VCaP (cell line): Measurements from ENCODE around the gene PRICKLE2.

Experiments
- H3K27ac ChIP-seq: fragments of 450-650 bp; 2 replicates; pipeline ENCODE4 v1.5.1; 2017
- CTCF ChIP-seq: fragments of 450-650 bp; conservative IDR thresholded peaks from 2 replicates; pipeline ENCODE4 v1.5.1; 2017; ENCODE audit warnings: mild to moderate bottlenecking, moderate library complexity

PRICKLE2 gene

GRCh38 chr3:64238971-64239667 is 13.9 kb upstream of the PRICKLE2 start:
- H3K27ac ChIP-seq, result no peak overlapping the region

GRCh38 chr3:64237083-64237482 is 11.8 kb upstream of the PRICKLE2 start:
- TF ChIP-seq CTCF, result no peak
- no peak overlapping the region for H3K27ac ChIP-seq

More at GRCh38 chr3:64238971-64239667, 13.9 kb upstream of the PRICKLE2 start:
- no peak for TF ChIP-seq CTCF

GRCh38 chr3:64235605-64236004 is 10.3 kb upstream of the PRICKLE2 start:
- no peak overlapping the region for H3K27ac ChIP-seq
- TF ChIP-seq CTCF, result no peak

- no peak overlapping the region for H3K27ac ChIP-seq
- TF ChIP-seq CTCF, result no peak
Measured at GRCh38 chr3:64234571-64234970, 9.3 kb upstream of the PRICKLE2 start.

GRCh38 chr3:64232821-64233220 is 7.6 kb upstream of the PRICKLE2 start:
- no peak overlapping the region for H3K27ac ChIP-seq
- TF ChIP-seq CTCF, result no peak

GRCh38 chr3:64229903-64230302 is 4.6 kb upstream of the PRICKLE2 start:
- H3K27ac ChIP-seq, result no peak overlapping the region
- no peak for TF ChIP-seq CTCF

- no peak for TF ChIP-seq CTCF
- H3K27ac ChIP-seq, result no peak overlapping the region
Measured at GRCh38 chr3:64228110-64228509, 2.8 kb upstream of the PRICKLE2 start.
